ENCODE data around the gene XYLT1.

Gene XYLT1

DNA sequence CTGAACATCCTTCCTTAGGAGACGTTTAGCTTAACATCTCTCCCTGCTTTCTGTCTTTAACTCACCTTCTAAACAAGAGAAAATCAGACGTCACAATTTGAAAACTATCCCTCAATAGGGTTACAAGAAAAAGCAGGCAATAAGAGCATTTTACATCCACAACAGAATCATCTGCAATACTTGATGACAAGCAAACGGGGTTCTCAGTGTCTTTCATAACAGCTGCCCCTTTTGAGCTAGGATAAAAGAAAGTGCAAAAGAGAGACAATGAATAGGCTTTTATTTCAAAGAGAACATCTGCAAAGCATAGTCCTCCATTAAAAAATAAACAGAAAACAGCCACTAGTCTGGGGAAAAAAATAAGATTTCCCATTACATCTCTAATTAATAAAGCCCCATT, 13.2 kb downstream of the XYLT1 start:
- no peak for DNase-seq

DNA sequence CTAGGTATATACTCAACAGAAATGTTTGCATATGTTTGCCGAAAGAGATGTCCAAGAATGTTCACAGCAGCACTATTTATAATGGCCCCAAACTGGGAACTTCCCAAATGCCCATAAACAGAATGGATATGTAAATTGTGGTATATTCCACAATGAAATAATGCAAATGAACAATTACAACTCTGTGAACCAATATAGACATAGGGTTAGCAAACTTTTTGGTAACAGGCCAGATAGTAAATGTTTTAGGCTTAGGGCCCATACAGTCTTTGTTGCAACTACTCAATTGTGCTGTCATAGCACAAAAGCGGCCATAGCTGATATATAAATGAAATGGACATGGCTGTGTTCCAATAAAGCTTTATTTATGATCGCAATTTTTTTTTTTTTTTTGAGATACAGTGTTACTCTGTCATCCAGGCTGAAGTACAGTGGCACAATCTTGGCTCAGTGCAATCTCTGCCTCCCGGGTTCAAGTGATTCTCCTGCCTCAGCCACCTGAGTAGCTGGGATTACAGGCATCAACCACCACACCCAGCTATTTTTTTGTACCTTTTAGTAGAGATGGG, 16.5 kb downstream of the XYLT1 start:
- DNase-seq: no peak

DNA sequence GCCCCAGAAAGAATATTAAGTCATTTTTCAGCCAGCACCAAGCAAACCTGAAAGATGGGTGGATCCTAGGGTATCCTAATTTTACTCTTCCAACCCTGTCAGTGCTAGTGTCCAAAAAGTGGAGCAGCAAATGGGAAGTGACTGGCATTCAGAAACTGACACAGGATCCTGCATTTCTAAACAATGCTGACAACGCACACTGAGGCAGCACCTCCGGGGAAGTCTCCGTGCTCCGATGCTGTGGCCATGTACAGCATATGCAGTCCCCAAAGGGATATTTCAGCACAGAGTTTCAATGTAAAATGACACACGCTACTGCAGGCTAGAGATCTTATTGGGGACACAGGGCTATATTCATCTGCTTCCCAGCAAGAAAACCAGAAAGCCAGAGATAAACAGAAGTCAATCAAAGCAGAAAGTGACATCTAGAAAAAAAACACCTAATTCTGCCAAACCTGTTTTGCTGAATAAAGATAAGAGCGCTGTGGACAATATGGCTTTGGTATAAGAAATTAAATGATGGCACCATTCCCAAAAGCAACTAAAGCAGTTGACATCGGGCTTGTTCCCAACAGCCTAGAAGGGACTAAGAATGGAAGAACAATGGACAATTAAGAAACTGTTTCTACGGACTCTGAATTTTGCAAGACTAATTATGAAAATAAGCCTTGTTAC, 17.3 kb downstream of the XYLT1 start:
- no peak for DNase-seq

DNA sequence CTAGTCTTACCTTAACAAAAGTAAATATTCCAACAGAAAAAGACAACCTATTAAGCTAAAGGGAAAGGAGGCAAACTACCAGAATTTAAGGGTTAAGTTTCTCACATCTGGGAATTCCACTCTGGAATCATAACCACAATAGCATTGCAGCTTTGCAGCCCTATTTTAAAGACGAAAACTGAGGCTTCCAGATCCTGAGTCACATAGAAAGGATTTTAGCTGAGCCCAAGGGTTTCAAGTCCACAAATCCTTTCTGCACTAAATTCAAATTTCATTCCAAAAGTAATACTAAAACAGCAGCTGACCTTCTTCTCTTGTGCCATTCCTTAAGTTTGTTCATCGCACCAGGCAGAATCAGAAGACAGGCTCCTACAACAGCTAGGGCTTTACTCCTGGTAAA, 17.8 kb downstream of the XYLT1 start:
- DNase-seq: no peak

DNA sequence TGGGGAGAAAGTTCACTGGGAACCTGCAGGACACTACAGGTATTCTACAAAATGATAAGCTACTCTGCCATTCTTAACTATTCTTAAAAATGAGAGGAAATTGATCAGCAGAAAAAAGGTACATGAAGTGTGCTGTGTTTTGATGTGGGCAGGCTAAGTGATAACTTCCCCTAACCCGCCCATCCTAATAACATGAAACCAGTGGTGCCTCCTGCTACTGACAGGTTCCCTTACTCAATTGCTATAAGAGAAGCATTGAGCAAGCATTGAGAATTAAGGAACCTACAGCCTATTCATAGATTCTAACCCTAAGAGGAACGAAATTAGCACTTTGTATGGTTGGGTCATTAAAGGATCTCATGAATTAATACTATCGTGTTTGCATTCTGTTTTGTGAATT, 18.9 kb downstream of the XYLT1 start:
- DNase-seq: no peak

DNA sequence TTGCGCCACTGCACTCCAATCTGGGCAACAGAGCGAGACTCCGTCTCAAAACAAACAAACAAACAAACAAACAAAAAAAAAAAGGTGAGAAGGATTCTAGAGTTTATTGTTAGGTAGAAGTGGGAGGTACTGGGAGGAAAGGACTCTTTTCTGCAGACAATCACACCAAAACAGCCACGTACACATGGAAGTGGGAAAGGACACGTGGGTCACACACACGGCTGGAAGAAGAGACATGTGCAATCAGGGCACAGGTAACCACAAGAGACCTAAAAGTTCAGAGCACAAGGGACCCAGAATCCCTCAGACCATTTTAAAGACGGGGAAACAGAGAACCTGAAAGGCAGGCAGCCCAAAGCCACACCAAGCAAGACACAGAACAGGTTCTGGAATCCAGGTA, 20.5 kb downstream of the XYLT1 start:
- DNase-seq: no peak

DNA sequence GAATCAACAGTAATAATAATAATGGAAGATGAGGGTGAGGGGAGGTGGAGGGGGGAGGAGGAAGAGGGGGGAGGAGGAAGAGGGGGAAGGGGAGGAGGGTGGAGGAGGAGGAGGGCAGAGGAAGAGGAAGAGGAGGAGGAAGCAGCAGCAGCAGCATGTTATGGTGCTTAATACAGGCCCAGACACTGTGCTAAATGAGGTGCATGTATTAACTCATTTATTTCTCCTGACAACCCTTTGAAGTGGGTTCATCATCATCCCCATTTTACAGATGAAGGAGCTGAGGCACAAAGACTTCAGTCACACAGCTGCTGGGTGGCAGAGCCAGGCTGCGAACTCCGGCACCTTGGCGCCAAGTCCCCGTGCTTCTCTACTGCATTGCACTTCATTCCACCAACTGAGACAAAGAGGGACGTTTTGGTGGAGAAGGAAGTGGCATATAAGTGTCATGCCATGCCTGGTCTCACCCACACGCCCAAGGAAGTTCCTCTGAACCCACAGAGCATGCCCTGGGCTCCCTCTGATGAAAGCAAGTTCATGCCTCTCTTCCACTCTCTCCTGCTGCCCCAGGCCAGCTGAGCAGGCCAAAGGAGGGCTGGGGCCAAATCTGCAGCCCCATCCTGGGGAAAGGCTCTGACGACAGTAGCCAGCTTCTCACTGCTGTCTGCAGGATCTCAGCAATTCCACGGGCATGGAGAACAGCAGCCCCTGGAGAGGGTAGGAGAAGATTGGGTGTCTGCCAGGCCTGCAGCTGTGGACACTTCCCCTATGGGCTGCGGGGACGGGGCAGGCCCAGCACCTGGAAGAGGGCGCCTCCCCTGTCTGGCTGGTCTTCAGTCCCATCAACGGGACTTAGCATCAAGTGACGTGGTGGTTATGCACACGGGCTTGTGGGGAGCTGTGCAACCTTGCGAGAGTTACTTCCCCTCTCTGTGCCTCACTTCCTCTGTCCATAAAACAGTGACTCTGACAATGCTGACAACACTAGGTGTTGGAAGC, 21.8 kb downstream of the XYLT1 start:
- DNase-seq: no peak

DNA sequence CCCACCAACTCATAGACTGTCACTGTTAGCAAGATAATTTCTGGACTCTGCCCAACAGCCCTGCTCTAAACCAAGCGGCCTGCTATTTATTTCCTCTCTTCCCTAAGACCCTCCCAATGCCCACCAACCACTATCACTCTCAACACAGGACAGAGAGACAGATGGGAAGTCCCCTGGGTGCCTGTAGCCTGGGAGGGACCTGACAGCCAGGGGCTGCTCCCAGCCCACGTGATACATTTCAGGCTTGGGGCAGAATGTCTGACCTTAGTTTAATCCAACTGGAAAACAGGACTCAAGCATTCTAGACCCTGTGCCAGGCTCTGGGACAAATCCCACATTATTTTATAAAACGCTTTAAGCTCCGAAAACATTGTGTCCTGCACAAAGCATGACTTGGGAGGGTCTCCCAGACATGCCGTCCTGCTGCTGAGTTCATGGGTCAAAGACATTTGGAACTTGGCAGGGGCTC, 23.6 kb downstream of the XYLT1 start:
- no peak for DNase-seq

DNA sequence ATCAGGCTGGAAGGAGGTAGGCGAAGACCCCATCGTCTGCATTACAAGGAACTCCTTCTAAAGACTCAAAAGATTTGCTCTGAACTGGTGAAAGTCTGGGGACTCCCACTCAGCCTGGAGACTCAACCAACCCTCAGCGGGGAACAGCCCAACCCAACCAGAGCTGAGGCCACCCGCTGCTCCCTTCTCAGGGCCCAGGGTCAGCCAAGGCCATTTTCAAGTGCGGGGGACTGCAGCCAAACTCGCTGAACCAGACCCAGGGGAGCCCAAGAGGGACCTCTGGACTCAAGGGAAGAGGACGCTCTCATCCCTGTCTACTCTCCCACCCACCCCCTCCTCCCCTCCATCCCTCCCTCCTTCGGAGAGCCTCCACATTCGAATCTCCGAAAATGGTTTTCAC, 24.1 kb downstream of the XYLT1 start:
- DNase-seq: no peak

DNA sequence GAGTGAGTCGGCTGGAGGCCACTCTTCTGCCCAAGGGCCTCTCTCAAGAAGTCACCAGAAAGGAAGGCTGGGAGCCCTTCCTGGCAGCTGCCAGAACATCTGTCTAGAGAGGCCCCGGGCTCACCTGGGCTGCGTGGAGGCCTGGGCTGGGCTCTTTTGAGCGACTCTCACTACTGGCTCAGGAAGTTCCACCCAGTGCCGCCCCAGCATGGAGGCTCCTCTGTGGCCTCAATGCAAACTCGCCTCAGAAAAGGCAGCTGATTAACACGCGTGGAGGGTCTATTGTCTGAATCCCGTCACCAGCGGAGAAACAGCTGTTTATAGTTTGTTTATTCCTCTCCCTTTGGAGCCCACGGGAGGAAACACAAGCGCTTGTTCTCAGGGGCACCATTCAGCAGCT, 25.3 kb downstream of the XYLT1 start:
- no peak for DNase-seq

DNA sequence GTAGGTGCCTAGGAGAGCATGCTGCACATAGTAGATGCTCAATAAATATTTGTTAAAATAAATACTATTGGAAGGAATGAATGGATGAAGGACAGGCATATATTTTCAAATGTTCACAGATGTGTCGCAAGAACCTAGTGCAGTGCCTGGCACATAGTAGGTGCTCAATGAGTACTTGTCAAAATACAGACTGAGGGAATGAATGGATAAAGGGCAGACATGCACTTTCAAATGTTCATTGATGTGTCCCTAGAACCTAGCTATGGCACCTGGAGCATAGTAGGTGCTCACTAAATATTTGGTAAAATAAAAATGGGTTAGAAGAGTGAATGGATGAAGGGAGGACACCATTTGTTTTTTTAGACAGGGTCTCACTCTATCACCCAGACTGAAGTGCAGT, 26.1 kb downstream of the XYLT1 start:
- no peak for DNase-seq

DNA sequence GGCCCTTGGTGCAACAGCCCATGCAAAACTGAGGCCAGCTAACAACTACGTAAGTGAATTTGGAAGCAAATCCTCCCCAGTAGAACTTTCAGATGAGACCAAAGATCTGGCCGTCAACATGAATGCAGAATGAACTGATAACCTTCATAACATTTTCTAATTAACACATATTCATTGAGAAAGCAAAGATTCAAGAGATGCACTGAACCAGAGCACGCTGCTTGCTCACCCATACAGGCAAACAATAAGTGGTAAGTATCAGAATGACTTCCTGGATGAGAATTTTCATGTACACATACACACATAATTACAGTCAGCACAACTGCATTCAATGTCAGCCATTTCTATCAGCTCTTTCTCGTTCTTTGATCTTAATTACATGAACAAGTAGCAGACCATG, 30.6 kb downstream of the XYLT1 start:
- DNase-seq: no peak

DNA sequence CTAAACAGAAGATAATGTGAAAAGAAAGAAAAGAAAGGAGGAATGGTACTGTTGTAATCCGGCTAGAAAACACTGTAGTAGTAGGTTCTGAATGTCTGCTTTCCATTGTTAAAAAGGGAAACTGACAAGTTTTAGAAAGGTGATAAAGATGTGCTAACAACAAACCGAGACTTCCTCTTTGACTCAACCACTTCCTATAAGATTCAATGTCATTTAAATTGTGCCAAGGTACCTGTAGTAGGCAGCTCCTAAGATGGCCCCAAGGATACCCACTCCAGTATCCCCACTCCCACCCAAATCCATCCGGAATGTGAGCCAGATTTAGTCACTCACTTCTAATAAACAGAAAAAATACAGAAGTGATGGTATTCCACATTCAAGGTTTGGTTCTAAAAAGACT, 31.2 kb downstream of the XYLT1 start:
- DNase-seq: no peak

DNA sequence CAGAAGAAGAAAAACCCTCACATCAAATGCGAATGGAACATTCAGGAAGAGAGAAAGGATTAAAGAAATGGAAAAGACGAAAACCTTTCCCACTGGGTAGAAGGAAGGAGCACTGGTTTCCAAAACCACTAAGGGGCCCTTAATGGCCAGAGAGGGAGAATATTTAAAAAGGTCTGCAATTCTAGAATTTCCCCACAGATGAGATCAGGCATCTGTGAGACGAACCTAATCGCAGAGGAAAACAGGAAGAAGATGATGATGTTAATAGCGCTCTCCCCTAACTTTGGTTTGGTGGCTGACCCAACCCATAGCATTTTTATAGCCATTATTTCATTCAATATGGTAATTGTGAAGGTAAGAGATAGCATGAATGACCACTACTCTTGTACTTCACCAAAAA, 32.8 kb downstream of the XYLT1 start:
- DNase-seq: no peak

DNA sequence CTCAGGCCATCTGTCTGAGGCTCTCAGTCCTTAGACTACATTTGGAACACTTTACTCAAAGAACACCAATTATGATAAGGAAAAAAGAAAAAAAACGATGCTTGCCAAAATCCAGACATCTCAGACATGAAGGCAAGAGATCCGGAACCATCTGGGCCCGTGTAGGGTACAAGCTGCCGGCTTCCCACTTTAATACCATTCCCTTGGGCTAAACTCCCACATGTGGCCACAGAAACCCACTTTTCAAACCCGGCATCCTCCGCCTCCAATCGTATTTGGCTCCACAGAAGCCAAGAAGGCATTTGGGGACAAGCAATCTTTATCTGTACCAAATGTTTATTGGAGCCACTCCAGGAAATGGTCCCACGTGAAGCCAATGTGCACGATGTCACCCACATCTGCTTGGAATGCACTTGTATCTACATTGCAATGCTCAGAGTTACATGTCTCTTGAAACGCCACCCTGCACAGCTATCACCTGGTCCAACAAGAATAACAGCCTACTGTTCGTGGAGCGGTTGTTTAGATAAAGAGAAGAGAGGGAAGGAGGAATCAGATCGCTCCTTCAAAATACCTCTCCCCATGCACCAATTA, 33.5 kb downstream of the XYLT1 start:
- no peak for DNase-seq

DNA sequence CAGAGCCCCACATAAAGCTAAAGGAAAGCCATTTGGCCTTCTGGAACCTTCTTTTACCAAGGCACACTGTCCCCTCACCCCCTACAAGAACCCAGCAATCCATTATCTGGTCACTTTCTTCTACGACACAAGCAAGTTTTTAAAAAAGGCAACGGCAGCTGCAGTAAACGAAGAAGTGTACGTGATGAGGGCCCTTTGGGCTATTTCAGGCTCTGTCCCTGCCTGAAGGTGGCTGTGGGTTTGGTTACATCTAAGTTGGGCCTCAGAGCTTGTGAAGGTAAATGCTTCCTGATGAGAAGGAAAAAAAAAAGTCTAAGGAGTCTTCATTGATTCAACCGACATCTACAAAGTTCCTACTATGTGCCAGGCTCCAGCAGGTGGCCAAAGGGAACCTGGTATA, 35.4 kb downstream of the XYLT1 start:
- no peak for DNase-seq

DNA sequence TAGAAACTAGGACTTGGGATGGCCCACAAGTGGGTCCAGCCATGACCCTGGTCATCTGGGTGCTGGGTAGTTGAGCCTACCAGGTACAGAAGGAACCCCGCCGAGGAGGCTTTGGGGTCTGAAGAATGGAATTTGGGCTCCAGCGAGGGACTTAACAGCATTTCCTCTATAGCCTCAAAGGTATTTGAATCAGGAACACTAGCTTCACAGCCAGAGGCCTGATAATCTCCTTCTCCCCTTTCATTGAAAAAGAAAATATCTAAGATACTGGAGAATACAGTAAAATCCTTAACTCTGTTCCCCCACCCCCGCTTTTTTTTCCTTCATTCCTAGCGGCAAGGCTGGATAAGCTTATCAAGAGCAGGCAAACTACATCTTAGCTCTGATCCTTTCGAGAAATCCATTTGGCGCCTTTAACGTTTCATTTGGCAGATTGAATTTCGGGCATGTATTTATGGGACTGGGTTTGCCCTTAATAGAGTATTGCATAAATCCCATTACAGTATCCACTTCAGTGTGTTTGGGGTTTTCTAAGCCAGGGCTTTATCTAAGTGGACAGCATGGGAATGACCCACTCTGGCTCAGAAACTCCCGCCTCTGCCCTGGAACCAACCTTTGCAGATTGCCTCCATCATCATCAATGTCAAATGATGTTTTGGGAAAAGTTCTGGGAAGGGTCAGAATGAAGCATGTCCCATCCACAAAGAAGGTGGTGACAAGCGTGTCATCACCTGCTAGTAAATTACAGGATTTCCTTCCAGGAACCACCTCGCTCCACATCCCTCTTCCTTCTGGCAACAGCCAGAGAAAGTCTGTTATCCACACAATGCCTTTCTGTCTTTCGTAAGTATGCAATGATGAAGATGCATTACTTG, 36.9 kb downstream of the XYLT1 start:
- DNase-seq: no peak

DNA sequence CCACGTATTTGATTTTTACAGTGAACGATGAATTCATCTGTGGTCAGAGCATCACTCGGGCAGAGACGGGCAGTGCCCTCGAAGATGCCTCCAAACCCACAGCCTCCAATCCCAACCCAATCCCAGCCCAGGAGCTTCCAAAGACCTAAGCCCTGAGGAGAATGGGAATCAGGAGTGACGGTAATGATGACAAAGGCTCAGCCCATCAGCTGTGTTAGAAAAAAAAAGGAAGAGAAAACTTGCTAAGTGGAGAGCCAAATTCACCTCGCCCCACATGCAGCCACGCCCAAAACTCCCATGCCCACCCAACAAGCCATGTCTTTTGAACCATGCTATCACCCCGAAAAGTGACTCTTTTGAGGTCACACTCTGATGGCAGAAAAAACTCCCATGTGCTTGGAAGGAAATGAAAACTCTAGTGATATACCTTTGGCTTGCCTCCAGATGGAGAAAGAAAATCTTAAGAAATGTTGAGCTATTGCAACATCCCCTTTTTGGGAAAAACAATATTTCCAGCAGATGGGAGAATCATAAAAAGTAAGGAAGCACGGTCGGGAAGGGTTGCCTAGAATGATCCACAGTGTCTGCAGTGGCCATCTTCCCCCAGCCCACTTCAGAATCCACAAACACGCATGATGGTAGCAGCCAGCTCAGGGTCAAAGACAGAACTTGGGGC, 37.7 kb downstream of the XYLT1 start:
- no peak for DNase-seq

DNA sequence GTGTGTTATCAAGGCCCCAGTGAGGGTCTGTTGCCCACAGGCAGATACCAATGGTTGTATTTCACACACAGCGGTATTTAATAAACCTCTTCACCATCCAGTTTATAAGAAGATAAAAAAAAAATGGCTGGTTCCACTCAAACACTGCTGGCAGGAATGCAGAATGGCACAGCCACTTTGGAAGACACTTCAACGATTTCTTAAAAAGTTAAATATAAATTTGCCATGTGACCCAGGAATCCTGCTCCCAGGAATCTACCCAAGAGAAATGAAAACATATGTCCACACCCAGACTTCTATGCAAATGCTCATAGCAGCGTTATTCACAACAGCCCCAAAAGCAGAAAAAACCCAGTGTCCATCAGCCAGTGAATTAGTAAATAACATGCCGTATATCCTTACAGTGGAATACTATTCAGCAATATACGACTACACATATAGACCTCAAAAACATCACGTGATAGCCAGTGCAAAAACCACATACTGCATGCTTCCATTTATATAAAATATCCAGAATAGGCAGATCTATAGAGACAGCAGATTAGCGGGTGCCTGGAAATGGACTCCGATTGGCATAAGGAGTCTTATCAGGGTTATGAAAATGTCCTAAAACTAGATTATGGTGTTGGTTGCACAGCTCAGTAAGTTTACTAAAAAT, 38.7 kb downstream of the XYLT1 start:
- DNase-seq: no peak

DNA sequence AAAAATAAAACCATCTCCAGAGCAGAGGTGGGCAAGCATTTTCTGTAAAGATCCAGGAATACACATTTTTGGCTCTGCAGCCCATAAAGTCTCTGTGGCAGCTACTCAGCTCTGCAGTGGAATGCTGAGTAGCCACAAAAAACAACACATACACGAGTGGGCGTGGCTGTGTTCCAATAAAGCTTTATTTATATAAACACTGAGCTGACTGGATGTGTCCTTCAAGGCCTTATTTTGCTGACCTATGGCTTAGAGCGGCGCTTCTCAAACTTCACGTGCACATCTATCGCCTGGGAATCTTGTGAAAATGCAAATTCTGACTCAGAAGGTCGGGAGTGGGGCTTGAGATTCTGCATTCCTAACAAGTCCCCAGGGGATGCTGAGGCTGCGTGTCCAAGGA, 39.7 kb downstream of the XYLT1 start:
- no peak for DNase-seq

DNA sequence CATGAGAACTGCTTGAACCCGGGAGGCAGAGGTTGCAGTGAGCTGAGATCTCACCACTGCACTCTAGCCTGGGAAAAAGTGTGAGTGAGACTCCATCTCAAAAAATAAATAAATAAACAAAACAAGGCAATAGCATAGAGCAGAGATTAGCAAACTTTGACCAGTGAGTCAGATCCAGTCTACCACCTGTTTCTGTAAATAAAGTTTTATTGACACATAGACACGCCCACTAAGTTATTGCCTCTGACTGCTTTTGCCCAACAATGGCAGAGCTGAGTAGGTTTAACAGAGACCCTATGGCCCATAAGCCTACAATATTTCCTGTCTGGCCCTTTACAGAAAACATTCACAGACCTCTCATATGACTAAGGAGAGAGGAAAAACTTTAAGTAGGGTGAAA, 44.3 kb downstream of the XYLT1 start:
- DNase-seq: no peak

Measured in NCI-H526 treated with DMSO at 0.1 percent for 48 hours (cell line).